ENCODE results near the gene PBX2.

PBX2 gene

GRCh38 chr6:32200711-32201475, 10.9 kb upstream of the PBX2 start:
- DNase-seq (ENCODE audit: low read depth): no peak
- no peak overlapping the region for H3K4me3 ChIP-seq (ENCODE audit: low read depth, low read length)
- TF ChIP-seq MAX (IDR thresholded peaks at IDR 0.05; ENCODE audit: low read depth, low read length): no peak
- no peak for TF ChIP-seq CTCF (IDR thresholded peaks at IDR 0.05; ENCODE audit: low read depth, low read length)
- no peak for TF ChIP-seq POLR2A (IDR thresholded peaks at IDR 0.05; ENCODE audit: extremely low read depth, insufficient read length)
- no peak for TF ChIP-seq MYC (IDR thresholded peaks at IDR 0.05; ENCODE audit: low read depth, low read length)

GRCh38 chr6:32198866-32199265, 8.9 kb upstream of the PBX2 start:
- TF ChIP-seq MAX (IDR thresholded peaks at IDR 0.05; ENCODE audit: low read depth, low read length) (no peak), MYC (IDR thresholded peaks at IDR 0.05; ENCODE audit: low read depth, low read length) (no peak), POLR2A (IDR thresholded peaks at IDR 0.05; ENCODE audit: extremely low read depth, insufficient read length) (no peak)
- DNase-seq (ENCODE audit: low read depth): no peak
- no peak overlapping the region for H3K4me3 ChIP-seq (ENCODE audit: low read depth, low read length)

- H3K4me3 ChIP-seq (ENCODE audit: low read depth, low read length): no peak overlapping the region
- DNase-seq (ENCODE audit: low read depth): no peak
- TF ChIP-seq MAX (IDR thresholded peaks at IDR 0.05; ENCODE audit: low read depth, low read length): no peak
- TF ChIP-seq POLR2A (IDR thresholded peaks at IDR 0.05; ENCODE audit: extremely low read depth, insufficient read length): no peak
- no peak for TF ChIP-seq MYC (IDR thresholded peaks at IDR 0.05; ENCODE audit: low read depth, low read length)
- no peak for TF ChIP-seq CTCF (IDR thresholded peaks at IDR 0.05; ENCODE audit: low read depth, low read length)
These were observed 8.3 kb upstream of the PBX2 start for GRCh38 chr6:32198345-32198696.

GRCh38 chr6:32196682-32197616, 6.9 kb upstream of the PBX2 start:
- H3K4me3 ChIP-seq (ENCODE audit: low read depth, low read length): peak overlapping the region; percentile 89
- DNase-seq (ENCODE audit: low read depth): no peak
- no peak for TF ChIP-seq MAX (IDR thresholded peaks at IDR 0.05; ENCODE audit: low read depth, low read length)
- no peak for TF ChIP-seq POLR2A (IDR thresholded peaks at IDR 0.05; ENCODE audit: extremely low read depth, insufficient read length)
- TF ChIP-seq MYC (IDR thresholded peaks at IDR 0.05; ENCODE audit: low read depth, low read length): no peak
- TF ChIP-seq CTCF (IDR thresholded peaks at IDR 0.05; ENCODE audit: low read depth, low read length): no peak

- peak; percentile 91 for DNase-seq (ENCODE audit: low read depth)
- peak; percentile 89 for TF ChIP-seq POLR2A (IDR thresholded peaks at IDR 0.05; ENCODE audit: extremely low read depth, insufficient read length)
- TF ChIP-seq CTCF (IDR thresholded peaks at IDR 0.05; ENCODE audit: low read depth, low read length): no peak
- TF ChIP-seq MYC (IDR thresholded peaks at IDR 0.05; ENCODE audit: low read depth, low read length): peak; percentile 95
- peak; percentile 90 for TF ChIP-seq MAX (IDR thresholded peaks at IDR 0.05; ENCODE audit: low read depth, low read length)
- peak overlapping the region; percentile 89 for H3K4me3 ChIP-seq (ENCODE audit: low read depth, low read length)
These were observed 6.1 kb upstream of the PBX2 start for GRCh38 chr6:32195902-32196681.

All from NB4 (cell line).